Keratinocyte (primary cell): Measurements from ENCODE around the gene CHCHD5. TPM values are rescaled to one million over a fixed set of nuclear protein-coding genes. Genes with fewer than 3 reads are reported as not detected.

ENCODE experiments used
- DNase-seq: peaks from one replicate; pipeline ENCODE4 v3.0.0-alpha.2; 2011; ENCODE audit warnings: low read depth, missing footprints, low spot score
- FAIRE-seq: peaks from 2 replicates; lab custom pipeline; 2011; peaks lifted over from hg19 to GRCh38; lab: Jason Lieb, UNC
- H2AFZ ChIP-seq: 2 replicates; pipeline ENCODE4 v1.6.0; 2012; ENCODE audit warnings: low read length, control low read depth, inconsistent platforms; ENCODE audit not compliant: control insufficient read depth
- H3K27ac ChIP-seq: 2 replicates; pipeline ENCODE4 v1.5.1; 2011; ENCODE audit warnings: low read length; ENCODE audit not compliant: control insufficient read depth, insufficient read depth
- H3K27me3 ChIP-seq: 3 replicates; pipeline ENCODE4 v1.6.0; 2011; ENCODE audit warnings: low read length; ENCODE audit not compliant: control insufficient read depth, insufficient read depth; ENCODE audit errors: extremely low read depth
- H3K36me3 ChIP-seq, 2 experiments: 2 replicates in 1 of 2; 3 replicates in 1 of 2; pipeline ENCODE4 v1.5.1; 2011; ENCODE audit warnings: low read length in 2 of 2, mild to moderate bottlenecking in 1 of 2; ENCODE audit not compliant: control insufficient read depth in 2 of 2, insufficient read depth in 2 of 2; ENCODE audit errors: extremely low read depth in 1 of 2
- H3K4me1 ChIP-seq: 3 replicates; pipeline ENCODE4 v1.5.1; 2011; ENCODE audit warnings: low read length; ENCODE audit not compliant: control insufficient read depth, insufficient read depth; ENCODE audit errors: extremely low read depth
- H3K4me2 ChIP-seq: 3 replicates; pipeline ENCODE4 v1.6.0; 2011; ENCODE audit warnings: low read depth, low read length; ENCODE audit not compliant: control insufficient read depth, insufficient read depth; ENCODE audit errors: extremely low read depth
- H3K4me3 ChIP-seq, 3 experiments: fragments of 200-600 bp in 1 of 3; sonication (generic) in 1 of 3; 2 replicates in 2 of 3; 3 replicates in 1 of 3; pipeline ENCODE4 v1.5.1; 2011 to 2016; ENCODE audit warnings: low read length in 3 of 3, mild to moderate bottlenecking in 3 of 3, control low read depth in 2 of 3, inconsistent platforms in 1 of 3, low read depth in 1 of 3, mixed read lengths in 1 of 3, mixed run types in 1 of 3, moderate library complexity in 1 of 3; ENCODE audit not compliant: control insufficient read depth in 2 of 3, insufficient read depth in 2 of 3; ENCODE audit errors: extremely low read depth in 1 of 3
- H3K79me2 ChIP-seq: 2 replicates; pipeline ENCODE4 v1.6.0; 2012; ENCODE audit warnings: low read length; ENCODE audit not compliant: control insufficient read depth, insufficient read depth
- H3K9ac ChIP-seq: 3 replicates; pipeline ENCODE4 v1.6.0; 2011; ENCODE audit warnings: low read length; ENCODE audit not compliant: control insufficient read depth, insufficient read depth; ENCODE audit errors: extremely low read depth
- H3K9me1 ChIP-seq: 3 replicates; pipeline ENCODE4 v1.6.0; 2011; ENCODE audit warnings: low read length; ENCODE audit not compliant: control insufficient read depth, insufficient read depth; ENCODE audit errors: extremely low read depth
- H3K9me3 ChIP-seq: 2 replicates; pipeline ENCODE4 v1.5.1; 2012; ENCODE audit warnings: low read depth, low read length; ENCODE audit not compliant: control insufficient read depth
- H4K20me1 ChIP-seq: 3 replicates; pipeline ENCODE4 v1.6.0; 2011; ENCODE audit warnings: low read length; ENCODE audit not compliant: control insufficient read depth, insufficient read depth; ENCODE audit errors: extremely low read depth
- EZH2 ChIP-seq: IDR thresholded peaks from one replicate; pipeline ENCODE4 v1.6.1; 2012; ENCODE audit warnings: inconsistent platforms, mild to moderate bottlenecking, low read length, moderate library complexity
- dilution Hi-C: fragments of 300-500 bp; cut with MboI; formaldehyde crosslinking; loops from one replicate; pipeline ENCODE4 v1.7.0; 2020; ENCODE audit warnings: low sequenced_read_pairs; ENCODE audit not compliant: extremely low pct_ligation_motif_present
- polyA plus RNA-seq, 5 experiments: library from polyadenylated mRNA; depleted of rRNA in 3 of 5; stranded (reverse) in 3 of 5; stranded (forward) in 1 of 5; unstranded in 1 of 5; fragments of >200 nt; gene quantifications; 1 replicate in 1 of 5; 2 replicates in 3 of 5; 3 replicates in 1 of 5; pipeline versions ENCODE4 v1.2.1 to v1.2.3, GENCODE V29; 2011 to 2012; ENCODE audit warnings: missing spikeins in 2 of 5, low read depth in 1 of 5, low replicate concordance in 1 of 5
- TF ChIP-seq, protein P1 (sequence below), 3 experiments: IDR thresholded peaks in 1 of 3; conservative IDR thresholded peaks in 1 of 3; optimal IDR thresholded peaks in 1 of 3; 2 replicates in 2 of 3; 3 replicates in 1 of 3; pipeline versions ENCODE3 to v1.5.1; 2011; ENCODE audit warnings: low read length in 3 of 3, mild to moderate bottlenecking in 3 of 3, moderate library complexity in 2 of 3, control low read depth in 1 of 3, inconsistent platforms in 1 of 3; ENCODE audit not compliant: insufficient read depth in 2 of 3; ENCODE audit errors: extremely low read depth in 1 of 3

The CHCHD5 gene
- polyA plus RNA-seq, 1 donor (not counting 4 experiments of a cell fraction or from before 2014, with no cell fraction given): 17.6 TPM

DNA sequence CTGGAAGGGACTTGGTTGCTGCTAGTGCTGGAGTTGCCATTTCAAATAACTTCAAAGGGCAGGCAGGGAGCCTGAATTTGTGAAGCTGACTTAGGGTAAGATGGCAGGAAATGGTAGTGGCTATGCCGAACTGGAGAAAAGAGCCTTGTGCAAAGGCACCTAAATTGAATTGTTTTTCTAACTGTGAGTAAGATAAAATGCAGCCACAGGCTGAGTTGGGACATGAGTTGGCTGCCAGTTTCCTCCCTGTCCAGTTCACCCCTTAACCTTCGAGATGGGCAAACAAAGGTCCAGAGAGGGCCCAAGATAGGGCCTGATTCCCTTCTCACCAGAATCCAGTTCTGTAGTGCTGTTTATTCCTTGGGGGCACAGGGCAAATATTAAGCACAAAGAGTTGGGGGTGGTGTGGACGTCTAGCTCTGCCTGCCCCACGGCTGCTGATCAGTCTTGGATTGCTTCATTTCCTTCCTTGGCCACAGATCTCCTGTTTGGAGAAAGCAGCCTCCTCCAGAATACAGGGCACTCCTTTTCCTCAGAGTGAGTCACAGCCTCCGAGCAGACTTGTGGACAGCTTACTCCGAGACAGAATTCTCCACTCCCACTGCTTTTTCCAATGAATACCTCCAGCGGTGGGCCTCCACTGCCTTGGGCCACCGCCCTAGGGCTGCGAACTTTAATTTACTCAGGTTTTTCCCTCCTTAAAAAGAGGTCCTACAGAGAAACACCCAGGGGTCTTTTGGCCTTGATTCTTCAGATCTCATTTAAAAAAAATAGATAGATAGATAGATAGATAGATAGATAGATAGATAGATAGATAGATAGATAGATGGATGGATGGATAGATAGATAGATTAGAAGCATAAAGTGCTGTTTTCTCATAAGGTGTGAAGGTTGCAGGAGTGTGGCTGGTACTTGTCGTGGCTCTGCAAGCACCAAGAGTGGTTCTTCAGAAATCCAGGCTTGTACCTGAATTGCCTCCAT is 42.9 kb downstream of the CHCHD5 start:
- no peaks in the 10 kb centered on the region for H3K9me3 ChIP-seq
- no peak for DNase-seq
- H3K4me3 ChIP-seq: peak overlapping the region in 2 of 3 experiments; percentile 47 to 53
- dilution Hi-C loops: no loop called here
- H3K27ac ChIP-seq: peak overlapping the region; percentile 98
- H3K36me3 ChIP-seq: no peaks in the 10 kb centered on the region
- peak overlapping the region; percentile 75 for H3K9ac ChIP-seq
- H3K79me2 ChIP-seq: no peaks in the 10 kb centered on the region
- TF ChIP-seq, protein P1, sequence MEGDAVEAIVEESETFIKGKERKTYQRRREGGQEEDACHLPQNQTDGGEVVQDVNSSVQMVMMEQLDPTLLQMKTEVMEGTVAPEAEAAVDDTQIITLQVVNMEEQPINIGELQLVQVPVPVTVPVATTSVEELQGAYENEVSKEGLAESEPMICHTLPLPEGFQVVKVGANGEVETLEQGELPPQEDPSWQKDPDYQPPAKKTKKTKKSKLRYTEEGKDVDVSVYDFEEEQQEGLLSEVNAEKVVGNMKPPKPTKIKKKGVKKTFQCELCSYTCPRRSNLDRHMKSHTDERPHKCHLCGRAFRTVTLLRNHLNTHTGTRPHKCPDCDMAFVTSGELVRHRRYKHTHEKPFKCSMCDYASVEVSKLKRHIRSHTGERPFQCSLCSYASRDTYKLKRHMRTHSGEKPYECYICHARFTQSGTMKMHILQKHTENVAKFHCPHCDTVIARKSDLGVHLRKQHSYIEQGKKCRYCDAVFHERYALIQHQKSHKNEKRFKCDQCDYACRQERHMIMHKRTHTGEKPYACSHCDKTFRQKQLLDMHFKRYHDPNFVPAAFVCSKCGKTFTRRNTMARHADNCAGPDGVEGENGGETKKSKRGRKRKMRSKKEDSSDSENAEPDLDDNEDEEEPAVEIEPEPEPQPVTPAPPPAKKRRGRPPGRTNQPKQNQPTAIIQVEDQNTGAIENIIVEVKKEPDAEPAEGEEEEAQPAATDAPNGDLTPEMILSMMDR (optimal IDR thresholded peaks at IDR 0.05 in 1 of 3, IDR thresholded peaks at IDR 0.05 in 1 of 3, conservative IDR thresholded peaks at IDR 0.05 in 1 of 3; ENCODE audit: extremely low read depth in 1 of 3, insufficient read depth in 2 of 3, low read length in 3 of 3): no peak
- TF ChIP-seq EZH2: no peak
- peak overlapping the region; percentile 92 for H3K4me2 ChIP-seq
- H3K4me1 ChIP-seq: peaks cover 71% of the 10 kb centered on the region
- H4K20me1 ChIP-seq: no peaks in the 10 kb centered on the region
- FAIRE-seq: peak; percentile 78
- no peaks in the 10 kb centered on the region for H3K9me1 ChIP-seq
- no peaks in the 10 kb centered on the region for H3K27me3 ChIP-seq
- H2AFZ ChIP-seq: peak overlapping the region; percentile 28

DNA sequence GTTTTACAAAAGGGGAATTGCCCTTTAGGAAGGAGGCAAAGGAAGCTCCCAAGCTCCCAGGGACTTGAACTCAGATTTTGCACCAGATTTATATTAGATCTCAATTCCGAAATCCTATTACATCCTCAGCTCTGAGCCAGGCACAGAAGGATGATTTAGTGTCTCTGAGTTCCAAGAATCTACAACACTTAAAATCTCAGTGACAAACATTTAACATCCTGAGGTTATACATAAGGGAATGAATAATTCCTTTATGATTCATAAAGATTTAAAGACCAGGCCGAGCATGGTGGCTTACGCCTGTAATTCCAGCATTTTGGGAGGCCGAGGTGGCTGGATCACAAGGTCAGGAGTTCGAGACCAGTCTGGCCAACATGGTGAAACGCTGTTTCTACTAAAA is 44.8 kb downstream of the CHCHD5 start:
- peaks cover 54% of the 10 kb centered on the region for H3K4me1 ChIP-seq
- no peak for TF ChIP-seq EZH2
- TF ChIP-seq, protein P1 (optimal IDR thresholded peaks at IDR 0.05 in 1 of 3, IDR thresholded peaks at IDR 0.05 in 1 of 3, conservative IDR thresholded peaks at IDR 0.05 in 1 of 3; ENCODE audit: extremely low read depth in 1 of 3, insufficient read depth in 2 of 3, low read length in 3 of 3): no peak

More for the DNA sequence above, 44.8 kb downstream of the CHCHD5 start:
- Histone ChIP-seq H3K27ac (no peak overlapping the region), H3K4me2 (no peak overlapping the region), H3K9me3 (no peaks in the 10 kb centered on the region), H3K9me1 (no peaks in the 10 kb centered on the region), H2AFZ (no peak overlapping the region), H3K27me3 (no peaks in the 10 kb centered on the region), H3K4me3 (no peak overlapping the region), H3K36me3 (no peaks in the 10 kb centered on the region), H3K9ac (no peak overlapping the region), H3K79me2 (no peaks in the 10 kb centered on the region), H4K20me1 (no peaks in the 10 kb centered on the region)
- dilution Hi-C loops: no loop called here
- FAIRE-seq (no peak), DNase-seq (no peak)
